A549 (cell line): ENCODE measurements around the gene GPAT2.
"Not testable (repeated sequence)": the region's sequence is repeated elsewhere in the genome, so short reads cannot be mapped to it uniquely, and the experiment has no call there.

ENCODE experiments used
- CBX8 ChIP-seq: fragments of 200-600 bp; sonication (generic); IDR thresholded peaks from 2 replicates; pipeline ENCODE4 v1.6.1; 2016
- CEBPB ChIP-seq, 2 experiments: fragments of >200 bp in 1 of 2; sonication (Bioruptor Twin) in 1 of 2; formaldehyde crosslinking in 1 of 2; IDR thresholded peaks; 2 replicates each; pipeline ENCODE4 v1.6.1; 2012 to 2016
- EP300 ChIP-seq, 2 experiments: fragments of >200 bp; sonication (Bioruptor Twin); formaldehyde crosslinking; IDR thresholded peaks; 2 replicates in 1 of 2; 3 replicates in 1 of 2; pipeline ENCODE4 v1.6.1; 2016 to 2017
- MAZ ChIP-seq: fragments of 150-350 bp; IDR thresholded peaks from 2 replicates; pipeline ENCODE4 v1.6.1; 2014; ENCODE audit warnings: antibody characterized with exemption, low read depth, low read length, borderline replicate concordance
- TF ChIP-seq, protein P1 (sequence below): fragments of >200 bp; sonication (Bioruptor Twin); formaldehyde crosslinking; IDR thresholded peaks from 3 replicates; pipeline ENCODE4 v1.5.1; 2016
- TF ChIP-seq, protein P2 (sequence below): fragments of 450-650 bp; IDR thresholded peaks from 2 replicates; pipeline ENCODE4 v1.6.1; 2014; ENCODE audit warnings: antibody characterized with exemption
- TF ChIP-seq, protein P3 (sequence below): fragments of 250-450 bp; sonication (Bioruptor Pico); IDR thresholded peaks from 2 replicates; pipeline ENCODE4 v1.5.0; 2021; ENCODE audit warnings: mild to moderate bottlenecking, moderate library complexity, borderline replicate concordance

DNA sequence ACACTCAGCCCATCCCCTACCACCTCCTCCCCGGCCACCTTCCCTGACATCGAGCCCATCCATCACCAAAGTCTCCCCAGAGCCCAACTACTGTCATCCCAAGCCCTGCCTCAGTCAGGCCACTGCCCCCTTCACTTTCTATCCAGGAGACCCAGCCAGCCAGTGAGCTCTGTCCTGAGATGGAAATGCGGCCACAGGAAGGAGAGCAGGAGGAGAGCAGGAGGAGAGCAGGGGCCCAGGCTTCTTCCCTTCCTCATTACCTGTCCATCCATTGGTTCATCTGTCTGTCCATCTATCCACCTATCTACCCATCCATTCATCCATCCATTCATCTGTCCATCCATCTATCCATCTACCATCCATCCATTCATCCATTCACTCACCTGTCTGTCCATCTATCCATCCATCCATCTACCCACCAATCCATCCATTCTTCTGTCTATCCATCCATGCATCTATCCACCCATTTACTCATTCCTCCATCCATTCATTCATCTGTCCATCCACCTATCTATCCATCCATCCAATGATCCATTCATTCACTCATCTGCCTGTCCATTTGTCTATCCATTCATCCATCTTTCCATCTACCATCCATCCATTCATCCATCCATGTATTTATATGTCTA is 29.4 kb upstream of the GPAT2 start:
- TF ChIP-seq EP300 (IDR thresholded peaks at IDR 0.05); CBX8; MAZ; CEBPB (IDR thresholded peaks at IDR 0.05): not testable (repeated sequence)
- TF ChIP-seq, protein P1, sequence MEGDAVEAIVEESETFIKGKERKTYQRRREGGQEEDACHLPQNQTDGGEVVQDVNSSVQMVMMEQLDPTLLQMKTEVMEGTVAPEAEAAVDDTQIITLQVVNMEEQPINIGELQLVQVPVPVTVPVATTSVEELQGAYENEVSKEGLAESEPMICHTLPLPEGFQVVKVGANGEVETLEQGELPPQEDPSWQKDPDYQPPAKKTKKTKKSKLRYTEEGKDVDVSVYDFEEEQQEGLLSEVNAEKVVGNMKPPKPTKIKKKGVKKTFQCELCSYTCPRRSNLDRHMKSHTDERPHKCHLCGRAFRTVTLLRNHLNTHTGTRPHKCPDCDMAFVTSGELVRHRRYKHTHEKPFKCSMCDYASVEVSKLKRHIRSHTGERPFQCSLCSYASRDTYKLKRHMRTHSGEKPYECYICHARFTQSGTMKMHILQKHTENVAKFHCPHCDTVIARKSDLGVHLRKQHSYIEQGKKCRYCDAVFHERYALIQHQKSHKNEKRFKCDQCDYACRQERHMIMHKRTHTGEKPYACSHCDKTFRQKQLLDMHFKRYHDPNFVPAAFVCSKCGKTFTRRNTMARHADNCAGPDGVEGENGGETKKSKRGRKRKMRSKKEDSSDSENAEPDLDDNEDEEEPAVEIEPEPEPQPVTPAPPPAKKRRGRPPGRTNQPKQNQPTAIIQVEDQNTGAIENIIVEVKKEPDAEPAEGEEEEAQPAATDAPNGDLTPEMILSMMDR = not testable (repeated sequence)
- TF ChIP-seq, protein P2, sequence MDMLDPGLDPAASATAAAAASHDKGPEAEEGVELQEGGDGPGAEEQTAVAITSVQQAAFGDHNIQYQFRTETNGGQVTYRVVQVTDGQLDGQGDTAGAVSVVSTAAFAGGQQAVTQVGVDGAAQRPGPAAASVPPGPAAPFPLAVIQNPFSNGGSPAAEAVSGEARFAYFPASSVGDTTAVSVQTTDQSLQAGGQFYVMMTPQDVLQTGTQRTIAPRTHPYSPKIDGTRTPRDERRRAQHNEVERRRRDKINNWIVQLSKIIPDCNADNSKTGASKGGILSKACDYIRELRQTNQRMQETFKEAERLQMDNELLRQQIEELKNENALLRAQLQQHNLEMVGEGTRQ = not testable (repeated sequence)
- TF ChIP-seq, protein P3, sequence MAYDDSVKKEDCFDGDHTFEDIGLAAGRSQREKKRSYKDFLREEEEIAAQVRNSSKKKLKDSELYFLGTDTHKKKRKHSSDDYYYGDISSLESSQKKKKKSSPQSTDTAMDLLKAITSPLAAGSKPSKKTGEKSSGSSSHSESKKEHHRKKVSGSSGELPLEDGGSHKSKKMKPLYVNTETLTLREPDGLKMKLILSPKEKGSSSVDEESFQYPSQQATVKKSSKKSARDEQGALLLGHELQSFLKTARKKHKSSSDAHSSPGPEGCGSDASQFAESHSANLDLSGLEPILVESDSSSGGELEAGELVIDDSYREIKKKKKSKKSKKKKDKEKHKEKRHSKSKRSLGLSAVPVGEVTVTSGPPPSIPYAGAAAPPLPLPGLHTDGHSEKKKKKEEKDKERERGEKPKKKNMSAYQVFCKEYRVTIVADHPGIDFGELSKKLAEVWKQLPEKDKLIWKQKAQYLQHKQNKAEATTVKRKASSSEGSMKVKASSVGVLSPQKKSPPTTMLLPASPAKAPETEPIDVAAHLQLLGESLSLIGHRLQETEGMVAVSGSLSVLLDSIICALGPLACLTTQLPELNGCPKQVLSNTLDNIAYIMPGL = not testable (repeated sequence)
